GM12878 (cell line): ENCODE results near the gene FAM8A1. TPM values are rescaled to one million over a fixed set of nuclear protein-coding genes. Genes with fewer than 3 reads are reported as not detected.

Experiments
- ATAC-seq: fragments of 200-7000 bp; cut with Tn5 transposase; 3 replicates; pipeline ENCODE4 v1.9.1; 2020; ENCODE audit warnings: mild to moderate bottlenecking, moderate library complexity
- BruUV-seq: library from RNA; stranded (reverse); fragments of 400-500 nt; replicated peaks from 2 replicates; lab custom pipeline; 2021; lab: Mats Ljungman, UMichigan
- CTCF ChIA-PET: fragments of 300-600 bp; sonication (Branson Sonifier 250); formaldehyde crosslinking; extraction: SDS; loops from one replicate; lab custom pipeline; 2021; ENCODE audit warnings: inconsistent platforms; lab: Yijun Ruan, JAX
- POLR2A ChIA-PET: fragments of 350-600 bp; formaldehyde crosslinking; extraction: SDS; loops from one replicate; lab custom pipeline; 2021; ENCODE audit warnings: inconsistent platforms; lab: Charles Lee
- RAD21 ChIA-PET: fragments of 300-600 bp; sonication (Branson Sonifier 250); formaldehyde crosslinking; loops from one replicate; lab custom pipeline; 2023; ENCODE audit warnings: antibody characterized with exemption; ENCODE audit not compliant: unreplicated experiment; lab: Charles Lee
- SMC1A ChIA-PET: fragments of 300-600 bp; sonication (Branson Sonifier 250); formaldehyde crosslinking; loops from one replicate; lab custom pipeline; 2023; ENCODE audit not compliant: unreplicated experiment, uncharacterized antibody; lab: Charles Lee
- DNase-seq: peaks from one replicate; pipeline ENCODE4 v3.0.0-alpha.2; 2011; ENCODE audit warnings: low read depth, low spot score
- FAIRE-seq: peaks from 3 replicates; lab custom pipeline; 2011; peaks lifted over from hg19 to GRCh38; lab: Jason Lieb, UNC
- H2AFZ ChIP-seq: 2 replicates; pipeline ENCODE4 v1.6.0; 2011; ENCODE audit warnings: low read depth, low read length, control low read depth; ENCODE audit not compliant: control insufficient read depth
- H3K27ac ChIP-seq: 2 replicates; pipeline ENCODE4 v1.5.1; 2011; ENCODE audit warnings: control low read depth; ENCODE audit not compliant: control insufficient read depth, insufficient read depth
- H3K27me3 ChIP-seq, 2 experiments: replicated peaks in 1 of 2; 2 replicates each; pipeline versions ENCODE4 v1.6.0 to v1.6.1; 2011; ENCODE audit warnings: low read length in 1 of 2; ENCODE audit not compliant: control insufficient read depth in 2 of 2, insufficient read depth in 2 of 2
- H3K36me3 ChIP-seq, 2 experiments: 2 replicates each; pipeline ENCODE4 v1.5.1; 2011; ENCODE audit warnings: low read length in 1 of 2; ENCODE audit not compliant: control insufficient read depth in 2 of 2, insufficient read depth in 2 of 2
- H3K4me1 ChIP-seq: 2 replicates; pipeline ENCODE4 v1.6.1; 2011; ENCODE audit warnings: mild to moderate bottlenecking, low read length, moderate library complexity, mixed read lengths; ENCODE audit not compliant: control insufficient read depth, insufficient read depth
- H3K4me2 ChIP-seq: 2 replicates; pipeline ENCODE4 v1.6.0; 2011; ENCODE audit warnings: control low read depth; ENCODE audit not compliant: control insufficient read depth, insufficient read depth
- H3K4me3 ChIP-seq: fragments of 200-600 bp; sonication (generic); 2 replicates; pipeline ENCODE4 v1.5.1; 2016
- H3K79me2 ChIP-seq: 2 replicates; pipeline ENCODE4 v1.6.0; 2011; ENCODE audit warnings: low read length; ENCODE audit not compliant: control insufficient read depth, insufficient read depth
- H3K9ac ChIP-seq: 2 replicates; pipeline ENCODE4 v1.8.0; 2011; ENCODE audit warnings: low read length, control low read depth, mixed read lengths; ENCODE audit not compliant: control insufficient read depth, insufficient read depth
- H3K9me3 ChIP-seq: replicated peaks from 3 replicates; pipeline ENCODE4 v1.5.1; 2011; ENCODE audit warnings: mild to moderate bottlenecking, low read length; ENCODE audit not compliant: control insufficient read depth, insufficient read depth
- H4K20me1 ChIP-seq: 2 replicates; pipeline ENCODE4 v1.6.0; 2011; ENCODE audit not compliant: control insufficient read depth, insufficient read depth
- CBX3 ChIP-seq: fragments of 200-600 bp; sonication (generic); IDR thresholded peaks from 2 replicates; pipeline ENCODE4 v1.6.1; 2016; ENCODE audit warnings: low read depth, borderline replicate concordance
- CREB1 ChIP-seq: IDR thresholded peaks from 2 replicates; pipeline ENCODE4 v1.6.1; 2012; ENCODE audit warnings: low read depth, mild to moderate bottlenecking, inconsistent platforms
- ELK1 ChIP-seq: IDR thresholded peaks from 2 replicates; pipeline ENCODE4 v1.6.1; 2012; ENCODE audit warnings: low read depth, low read length, improper control_type of control experiment
- EZH2 ChIP-seq: IDR thresholded peaks from 2 replicates; pipeline ENCODE4 v1.6.1; 2012; ENCODE audit warnings: low read depth, mild to moderate bottlenecking, control low read depth, inconsistent platforms, low read length, borderline replicate concordance; ENCODE audit not compliant: control insufficient read depth
- HDGF ChIP-seq: fragments of 450-650 bp; IDR thresholded peaks from 2 replicates; pipeline ENCODE4 v1.6.1; 2016; ENCODE audit warnings: antibody characterized with exemption
- KDM1A ChIP-seq: fragments of 200-600 bp; sonication (generic); IDR thresholded peaks from 2 replicates; pipeline ENCODE4 v1.6.1; 2016; ENCODE audit warnings: borderline replicate concordance
- MLLT1 ChIP-seq: fragments of 450-650 bp; IDR thresholded peaks from 2 replicates; pipeline ENCODE4 v1.6.1; 2016; ENCODE audit warnings: mild to moderate bottlenecking
- NR2F1 ChIP-seq: fragments of 450-650 bp; conservative IDR thresholded peaks from 2 replicates; pipeline ENCODE4 v1.6.1; 2017; ENCODE audit warnings: mild to moderate bottlenecking
- POLR2AphosphoS2 ChIP-seq: IDR thresholded peaks from 2 replicates; pipeline ENCODE4 v1.6.1; 2011; ENCODE audit warnings: low read depth, mild to moderate bottlenecking, low read length, improper control_type of control experiment, moderate library complexity
- SMARCA5 ChIP-seq: fragments of 450-650 bp; IDR thresholded peaks from 2 replicates; pipeline ENCODE4 v1.6.1; 2017; ENCODE audit warnings: mild to moderate bottlenecking
- SREBF2 ChIP-seq: IDR thresholded peaks from 2 replicates; pipeline ENCODE4 v1.6.1; 2012; ENCODE audit warnings: mild to moderate bottlenecking, low read length
- SUPT20H ChIP-seq: IDR thresholded peaks from 2 replicates; pipeline ENCODE4 v1.6.1; 2011; ENCODE audit warnings: low read depth, mild to moderate bottlenecking, low read length, moderate library complexity, borderline replicate concordance; ENCODE audit not compliant: control insufficient read depth
- YBX1 ChIP-seq: fragments of 450-650 bp; IDR thresholded peaks from 2 replicates; pipeline ENCODE4 v1.6.1; 2016; ENCODE audit warnings: antibody characterized with exemption
- WGBS: methylation state at CpG from one replicate; pipeline ENCODE4 v1.1.6; 2016; ENCODE audit warnings: low lambda C conversion rate; ENCODE audit not compliant: insufficient replicate concordance, insufficient coverage; ENCODE audit errors: missing lambda C conversion rate; 5-methylcytosine and 5-hydroxymethylcytosine counted together
- in situ Hi-C: fragments of 300-500 bp; cut with MboI; formaldehyde crosslinking; loops from 9 replicates; pipeline ENCODE4 v1.14.3; 2018; ENCODE audit warnings: mixed read lengths
- intact Hi-C: fragments of 100-400 bp; cut with micrococcal nuclease; formaldehyde crosslinking; loops from one replicate; pipeline ENCODE4 v1.14.2; 2022; ENCODE audit not compliant: unreplicated experiment
- polyA plus RNA-seq, 11 experiments: library from polyadenylated mRNA; depleted of rRNA in 4 of 11; unstranded in 6 of 11; stranded (reverse) in 5 of 11; fragments of >200 nt; fragmentation: Nextera tagmentation in 4 of 11; fragmentation: Illumina TruSeq in 1 of 11; extraction: Ambion mirVana in 4 of 11; extraction: Trizol in 1 of 11; gene quantifications; 1 replicate in 1 of 11; 2 replicates in 10 of 11; pipeline versions ENCODE4 v1.2.1 to v1.2.3, GENCODE V29; 2011 to 2016; ENCODE audit warnings: inconsistent platforms in 2 of 11, missing spikeins in 2 of 11, low read depth in 1 of 11
- total RNA-seq, 4 experiments: library from RNA; depleted of rRNA in 3 of 4; stranded (reverse); fragments of >200 nt in 3 of 4; fragmentation: Illumina TruSeq in 1 of 4; extraction: Trizol in 1 of 4; gene quantifications; 2 replicates each; pipeline versions ENCODE4 v1.2.1 to v1.2.3, GENCODE V29; 2013 to 2021
- TF ChIP-seq, protein P1 (sequence below): IDR thresholded peaks from 2 replicates; pipeline ENCODE4 v1.6.1; 2011; ENCODE audit warnings: low read depth, mild to moderate bottlenecking, low read length, moderate library complexity, borderline replicate concordance; ENCODE audit errors: extremely low read depth
- TF ChIP-seq, protein P2 (sequence below): fragments of 450-650 bp; IDR thresholded peaks from 2 replicates; pipeline ENCODE4 v1.6.1; 2016; ENCODE audit warnings: mild to moderate bottlenecking, moderate library complexity, borderline replicate concordance

Gene FAM8A1
- total and polyA plus RNA-seq, 10 of the 15 experiments (the other 5 are each of a cell fraction or from before 2014, with no cell fraction given): 1.4 to 7.4 (median 3.6) TPM

DNA sequence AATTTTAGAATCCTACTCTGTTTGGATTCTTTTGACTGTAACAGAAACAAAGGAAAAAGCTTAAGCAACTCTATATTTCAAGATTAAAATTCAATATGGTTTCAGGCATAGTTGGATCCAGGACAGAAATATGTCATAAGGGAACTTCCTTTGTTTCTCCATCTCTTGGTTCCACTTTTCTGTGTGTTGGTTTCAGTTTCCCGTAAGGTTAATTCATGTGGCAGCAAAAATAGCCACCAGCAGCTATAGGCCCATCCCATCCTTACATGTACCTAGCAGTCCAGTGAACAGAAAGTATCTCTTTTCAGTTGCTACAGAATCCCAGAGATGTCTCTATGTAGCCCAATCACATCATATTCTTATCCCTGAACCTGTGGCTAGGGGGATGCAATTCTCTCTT lies 8.8 kb upstream of the FAM8A1 start:
- no peak overlapping the region for H3K27ac ChIP-seq
- no peaks in the 10 kb centered on the region for H3K36me3 ChIP-seq
- H3K9me3 ChIP-seq: no peaks in the 10 kb centered on the region
- WGBS: 14% methylated on average over 1 of the region's 1 CpG
- ATAC-seq: peak; percentile 56
- H4K20me1 ChIP-seq: no peaks in the 10 kb centered on the region
- BruUV-seq: no TSS peak
- no peaks in the 10 kb centered on the region for H3K79me2 ChIP-seq
- ChIA-PET RAD21 (interaction anchor here (1.1 to 1.5 kb wide), 2 partner anchors 9 to 12 kb away, joined by 3 read pairs; no protein-coding TSS in a partner anchor), SMC1A (interaction anchor here (0.6 to 1.7 kb wide), 3 partner anchors 10 to 86 kb away, joined by 4 to 7 read pairs (median 5); partner anchors contain the start of gene FAM8A1), CTCF (interaction anchor here (0.6 to 2.6 kb wide), 3 partner anchors 213 to 294 kb away, joined by 5 to 9 read pairs (median 5); no protein-coding TSS in a partner anchor)
- in situ Hi-C loops (loop anchor here (5.0 kb wide), 1 partner anchor 211 kb away; no protein-coding TSS in a partner anchor), intact Hi-C loops (no loop called here)
- H3K27me3 ChIP-seq: no peaks in the 10 kb centered on the region
- no peak for FAIRE-seq
- no peak for DNase-seq
- H3K9ac ChIP-seq: no peak overlapping the region
- no peak overlapping the region for H3K4me2 ChIP-seq
- H3K4me1 ChIP-seq: peaks cover 5% of the 10 kb centered on the region; the same call in 1 of the 2 replicates
- no peak for TF ChIP-seq SREBF2
- TF ChIP-seq EZH2: no peak
- TF ChIP-seq SMARCA5: no peak
- TF ChIP-seq POLR2AphosphoS2: no peak
- TF ChIP-seq HDGF: no peak
- no peak for TF ChIP-seq CBX3
- TF ChIP-seq NR2F1: no peak
- TF ChIP-seq YBX1: no peak
- no peak for TF ChIP-seq CREB1
- TF ChIP-seq, protein P1, sequence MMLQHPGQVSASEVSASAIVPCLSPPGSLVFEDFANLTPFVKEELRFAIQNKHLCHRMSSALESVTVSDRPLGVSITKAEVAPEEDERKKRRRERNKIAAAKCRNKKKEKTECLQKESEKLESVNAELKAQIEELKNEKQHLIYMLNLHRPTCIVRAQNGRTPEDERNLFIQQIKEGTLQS: no peak
- TF ChIP-seq ELK1: no peak
- TF ChIP-seq SUPT20H: no peak
- no peak for TF ChIP-seq KDM1A
- TF ChIP-seq MLLT1: no peak
- TF ChIP-seq, protein P2, sequence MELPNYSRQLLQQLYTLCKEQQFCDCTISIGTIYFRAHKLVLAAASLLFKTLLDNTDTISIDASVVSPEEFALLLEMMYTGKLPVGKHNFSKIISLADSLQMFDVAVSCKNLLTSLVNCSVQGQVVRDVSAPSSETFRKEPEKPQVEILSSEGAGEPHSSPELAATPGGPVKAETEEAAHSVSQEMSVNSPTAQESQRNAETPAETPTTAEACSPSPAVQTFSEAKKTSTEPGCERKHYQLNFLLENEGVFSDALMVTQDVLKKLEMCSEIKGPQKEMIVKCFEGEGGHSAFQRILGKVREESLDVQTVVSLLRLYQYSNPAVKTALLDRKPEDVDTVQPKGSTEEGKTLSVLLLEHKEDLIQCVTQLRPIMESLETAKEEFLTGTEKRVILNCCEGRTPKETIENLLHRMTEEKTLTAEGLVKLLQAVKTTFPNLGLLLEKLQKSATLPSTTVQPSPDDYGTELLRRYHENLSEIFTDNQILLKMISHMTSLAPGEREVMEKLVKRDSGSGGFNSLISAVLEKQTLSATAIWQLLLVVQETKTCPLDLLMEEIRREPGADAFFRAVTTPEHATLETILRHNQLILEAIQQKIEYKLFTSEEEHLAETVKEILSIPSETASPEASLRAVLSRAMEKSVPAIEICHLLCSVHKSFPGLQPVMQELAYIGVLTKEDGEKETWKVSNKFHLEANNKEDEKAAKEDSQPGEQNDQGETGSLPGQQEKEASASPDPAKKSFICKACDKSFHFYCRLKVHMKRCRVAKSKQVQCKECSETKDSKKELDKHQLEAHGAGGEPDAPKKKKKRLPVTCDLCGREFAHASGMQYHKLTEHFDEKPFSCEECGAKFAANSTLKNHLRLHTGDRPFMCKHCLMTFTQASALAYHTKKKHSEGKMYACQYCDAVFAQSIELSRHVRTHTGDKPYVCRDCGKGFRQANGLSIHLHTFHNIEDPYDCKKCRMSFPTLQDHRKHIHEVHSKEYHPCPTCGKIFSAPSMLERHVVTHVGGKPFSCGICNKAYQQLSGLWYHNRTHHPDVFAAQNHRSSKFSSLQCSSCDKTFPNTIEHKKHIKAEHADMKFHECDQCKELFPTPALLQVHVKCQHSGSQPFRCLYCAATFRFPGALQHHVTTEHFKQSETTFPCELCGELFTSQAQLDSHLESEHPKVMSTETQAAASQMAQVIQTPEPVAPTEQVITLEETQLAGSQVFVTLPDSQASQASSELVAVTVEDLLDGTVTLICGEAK: no peak
- TF ChIP-seq, all 136 proteins: peak for 0
- POLR2A ChIA-PET: no interaction called here
- Histone ChIP-seq H3K4me3 (no peak overlapping the region), H2AFZ (no peak overlapping the region)
